ENCODE results near the gene TRAIP.
"Not testable (repeated sequence)": the region's sequence is repeated elsewhere in the genome, so short reads cannot be mapped to it uniquely, and the experiment has no call there.

Gene TRAIP

GRCh38 chr3:49872801-49873281 is 16.5 kb upstream of the TRAIP start:
- no peak for DNase-seq

- no peak for DNase-seq
Observed at GRCh38 chr3:49871531-49872153, 15.3 kb upstream of the TRAIP start.

GRCh38 chr3:49869525-49870126 is 13.3 kb upstream of the TRAIP start, which contains the start of gene CAMKV:
TSS of gene CAMKV (minus strand) at chr3:49869906. CDS start at chr3:49862388, 7,518 bp downstream.
- DNase-seq, result no peak

- no peak for DNase-seq
Observed at GRCh38 chr3:49868862-49869466, 12.6 kb upstream of the TRAIP start.

DNA sequence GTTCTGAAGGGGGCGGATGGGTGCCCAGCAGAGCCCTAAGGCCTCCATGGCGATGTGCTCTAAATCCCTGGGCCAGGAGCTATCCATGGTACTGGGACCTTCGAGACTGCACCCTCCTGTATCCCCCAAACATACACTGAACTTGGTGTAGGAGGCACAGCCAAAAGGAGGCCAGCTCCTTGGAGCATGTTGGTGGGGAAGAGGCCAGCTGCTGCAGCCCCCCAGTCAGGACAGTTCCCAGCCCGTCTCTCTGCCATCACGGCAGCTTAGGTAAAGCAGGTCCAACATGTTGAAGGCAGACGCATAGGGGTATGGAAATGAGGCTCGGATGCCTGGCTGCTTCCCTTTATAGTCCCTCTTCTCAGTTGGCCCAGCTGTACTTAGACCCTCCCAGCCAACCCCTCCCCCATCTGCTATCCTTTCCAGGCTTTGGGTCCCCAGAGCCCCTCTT is 11.5 kb upstream of the TRAIP start:
- DNase-seq, result peak in 1 of 2 donors; percentile 11

- DNase-seq, result no peak
Observed at GRCh38 chr3:49867400-49867799, 11.0 kb upstream of the TRAIP start.

GRCh38 chr3:49865198-49865784 is 8.9 kb upstream of the TRAIP start:
- no peak for DNase-seq

- DNase-seq, result no peak
Observed at GRCh38 chr3:49864505-49864904, 8.1 kb upstream of the TRAIP start.

- no peak for DNase-seq
Observed at GRCh38 chr3:49859576-49860305, 3.4 kb upstream of the TRAIP start.

DNA sequence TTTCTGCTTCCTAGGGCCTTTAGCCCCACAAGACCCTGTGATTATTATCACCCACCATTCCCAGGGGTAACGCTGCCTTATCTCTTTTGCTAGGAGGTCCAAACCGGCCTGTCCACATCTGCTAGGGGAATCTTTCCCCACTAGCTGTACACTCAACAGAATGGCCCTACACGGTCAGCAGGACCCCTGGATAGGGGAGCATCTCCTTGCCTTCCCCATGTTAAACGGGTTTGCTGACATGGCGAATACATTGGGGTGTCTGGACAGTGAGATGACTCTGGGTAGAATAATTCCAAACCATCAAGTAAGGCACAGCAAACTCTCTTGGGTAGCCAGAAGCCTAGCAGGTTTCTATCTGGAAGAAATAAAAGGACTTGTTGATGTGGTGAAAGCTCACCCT is 702 bp downstream of the TRAIP start:
- no peak for DNase-seq

DNA sequence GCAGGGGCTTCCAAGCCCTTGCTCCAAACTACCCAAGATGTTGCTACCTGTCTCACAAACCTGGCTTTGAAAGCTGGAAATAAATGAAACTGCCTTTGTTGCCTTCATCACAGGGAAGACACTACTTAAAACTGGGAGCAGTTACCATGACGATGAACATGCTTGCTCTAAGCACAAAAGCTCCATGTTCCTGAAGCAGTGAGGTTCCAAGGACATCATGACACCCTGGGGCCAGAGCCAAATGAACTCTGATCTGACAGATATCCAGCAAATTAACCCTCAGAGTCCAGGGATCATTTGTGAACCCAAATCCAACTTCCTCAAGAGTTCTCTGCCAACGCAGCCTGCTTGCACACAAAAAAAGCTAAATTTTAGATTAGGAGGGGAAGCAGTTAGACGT is 10.7 kb downstream of the TRAIP start:
- no peak for DNase-seq

GRCh38 chr3:49844464-49845183 is 11.7 kb downstream of the TRAIP start:
- no peak for DNase-seq

DNA sequence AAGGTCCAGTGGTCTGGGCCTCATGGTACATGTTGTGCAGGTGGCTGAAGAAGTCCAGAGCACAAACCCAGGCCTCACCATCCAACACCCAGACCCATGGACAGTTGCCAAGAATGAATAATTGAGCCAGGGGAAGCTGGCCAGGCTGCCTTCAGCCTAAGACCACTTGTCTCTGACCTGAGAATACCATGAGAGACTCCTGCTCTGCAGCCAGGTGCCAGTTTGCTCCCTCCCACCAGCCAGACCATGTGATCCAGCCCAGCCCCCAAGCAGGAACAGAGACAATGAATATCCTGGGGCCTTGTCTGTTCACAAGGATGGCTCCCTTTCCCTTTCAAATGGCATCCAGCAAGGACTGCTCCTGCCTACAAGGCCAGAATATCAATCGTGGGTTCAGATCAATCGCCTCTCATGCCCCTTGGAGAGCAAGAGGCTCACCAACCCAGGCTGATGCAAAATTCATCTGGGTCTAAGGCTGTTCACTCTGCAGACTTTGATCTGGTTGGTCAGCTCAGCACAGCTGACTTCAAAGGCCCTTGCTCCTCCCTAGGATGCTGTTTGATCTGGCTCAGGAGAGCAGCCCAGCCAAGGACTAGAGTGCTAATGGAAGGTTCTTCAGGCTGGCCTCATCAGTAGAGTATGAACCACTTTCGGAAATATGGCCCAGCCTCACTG is 13.4 kb downstream of the TRAIP start:
- DNase-seq, result no peak

GRCh38 chr3:49841806-49842205 is 14.6 kb downstream of the TRAIP start:
- no peak for DNase-seq

DNA sequence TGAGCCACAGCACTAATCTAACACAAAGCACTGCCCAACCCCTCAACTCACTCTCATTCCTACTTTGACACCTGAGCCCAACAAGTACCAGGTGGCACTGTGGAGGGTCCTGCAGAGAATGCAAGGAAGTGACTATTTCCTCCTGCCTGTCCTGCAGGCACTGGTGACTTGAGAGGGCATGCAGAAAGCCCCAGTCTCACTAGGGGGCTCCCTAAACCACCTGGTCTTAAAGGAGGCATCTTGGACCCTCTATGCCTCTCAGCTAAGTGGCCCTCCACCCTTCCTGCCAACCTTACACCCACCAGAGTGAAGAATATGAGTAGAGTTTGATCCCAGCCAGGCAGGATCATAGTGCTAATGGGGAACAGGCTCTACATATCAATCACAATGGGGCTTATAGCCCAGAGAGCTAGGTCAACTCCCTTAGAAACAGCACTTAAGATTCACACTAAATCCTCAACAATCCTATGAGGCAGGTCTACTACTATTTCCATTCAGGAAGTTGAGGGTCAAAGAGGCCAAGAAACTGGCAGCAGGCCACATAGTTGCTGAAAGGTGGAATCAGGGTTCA is 15.2 kb downstream of the TRAIP start:
- DNase-seq, result no peak

DNA sequence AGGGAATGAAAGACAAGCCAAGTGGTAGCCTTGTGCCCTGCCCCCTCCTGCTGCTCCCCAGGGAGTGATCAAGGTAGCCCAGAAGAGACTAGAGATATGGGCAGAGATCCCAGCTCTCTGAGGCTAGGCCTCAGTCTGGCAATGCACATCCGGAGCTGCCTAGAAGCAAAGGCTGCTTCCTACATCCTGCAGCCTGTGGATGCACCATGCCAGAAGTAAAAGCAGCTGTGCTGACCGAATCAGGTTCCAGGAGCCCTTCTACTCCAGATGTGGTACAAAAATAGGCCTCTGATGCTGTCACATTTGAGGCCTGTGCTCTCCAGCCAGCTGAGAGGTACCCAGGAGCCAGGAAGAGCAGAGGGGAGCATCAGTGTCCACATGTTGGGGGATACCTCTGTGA is 16.0 kb downstream of the TRAIP start:
- no peak for DNase-seq

DNA sequence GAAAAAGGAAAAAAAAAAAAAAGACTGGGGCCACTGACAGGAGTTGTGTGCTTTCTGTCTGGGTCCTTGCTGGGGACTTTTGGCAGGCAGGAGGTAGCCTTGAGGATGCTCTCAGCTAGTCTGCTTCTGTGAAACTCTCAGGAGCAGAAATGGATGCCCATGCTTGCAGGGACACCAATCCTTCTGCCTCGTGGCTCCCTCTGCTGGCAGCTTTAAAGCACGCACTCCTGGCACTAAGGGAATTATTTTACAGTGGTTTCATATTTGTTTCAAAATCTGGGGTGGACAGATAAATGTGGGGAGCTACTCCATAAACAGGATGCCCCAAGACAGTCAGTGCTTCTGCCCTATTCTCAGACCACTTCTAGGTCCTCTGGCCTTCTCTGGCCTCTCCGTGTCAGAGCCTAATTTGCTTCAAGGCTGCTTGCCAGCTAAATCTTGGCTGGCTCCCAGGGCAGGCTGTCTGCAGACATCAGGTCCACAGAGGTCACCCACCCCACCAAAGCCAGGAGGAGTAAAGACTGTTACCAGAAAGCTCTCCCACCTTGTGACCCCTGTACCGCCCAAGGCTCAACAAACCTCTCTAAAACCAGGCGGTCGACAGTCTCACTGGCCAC is 17.1 kb downstream of the TRAIP start:
- peak; percentile 80 to 84 for DNase-seq

GRCh38 chr3:49831341-49831740 is 25.0 kb downstream of the TRAIP start:
- no peak for DNase-seq

GRCh38 chr3:49826016-49826415 is 30.3 kb downstream of the TRAIP start:
- DNase-seq, result no peak

DNA sequence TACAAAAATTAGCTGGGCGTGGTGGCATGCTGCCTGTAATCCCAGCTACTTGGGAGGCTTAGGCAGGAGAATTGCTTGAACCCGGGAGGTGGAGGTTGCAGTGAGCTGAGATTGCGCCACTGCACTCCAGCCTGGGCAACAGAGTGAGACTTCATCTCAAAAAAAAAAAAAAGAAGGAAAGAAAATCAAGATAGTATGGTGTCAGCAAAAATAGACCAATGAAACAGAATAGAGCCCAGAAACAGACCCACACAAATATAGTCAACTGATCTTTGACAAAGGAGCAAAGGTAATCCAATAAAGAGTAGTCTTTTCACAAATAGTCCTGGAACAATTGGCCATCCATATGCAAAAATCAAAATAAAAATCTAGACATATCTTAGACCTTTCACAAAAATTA is 33.2 kb downstream of the TRAIP start:
- DNase-seq, result not testable (repeated sequence)
